Measurements from ENCODE around the gene FYB1.

DNA sequence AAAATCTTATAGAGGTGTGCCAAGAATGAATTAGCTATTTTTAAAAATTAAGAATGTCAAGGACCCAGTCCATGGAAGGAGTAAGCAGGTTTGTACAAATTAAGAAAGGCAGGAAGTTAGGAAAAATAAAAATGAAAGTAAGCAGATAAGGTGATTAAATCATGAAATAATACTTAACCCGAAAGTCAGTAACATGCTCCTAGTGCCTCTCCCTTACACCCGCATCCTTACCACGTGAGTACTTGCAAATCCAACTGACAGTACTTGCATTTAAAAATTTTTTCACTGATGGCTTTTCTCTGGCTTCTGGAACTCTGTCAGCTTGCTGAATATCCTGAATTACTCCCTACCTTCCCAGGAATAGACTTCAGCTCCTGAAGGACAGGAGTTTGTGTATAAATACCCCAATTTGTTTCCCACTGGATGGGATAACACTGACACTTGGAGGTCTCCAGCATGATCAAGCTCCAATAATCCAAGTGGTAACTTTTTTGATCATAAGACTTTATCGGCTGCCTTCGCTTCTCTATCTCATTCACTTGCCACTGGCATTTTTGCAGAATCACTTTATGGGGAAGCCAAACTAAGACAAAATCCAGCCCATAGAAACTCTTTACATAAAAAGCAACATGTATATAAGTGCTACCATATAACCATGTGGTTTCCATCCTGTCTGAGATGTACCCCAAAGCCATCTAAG, 103.6 kb downstream of the FYB1 start:
- TF ChIP-seq, protein P1, sequence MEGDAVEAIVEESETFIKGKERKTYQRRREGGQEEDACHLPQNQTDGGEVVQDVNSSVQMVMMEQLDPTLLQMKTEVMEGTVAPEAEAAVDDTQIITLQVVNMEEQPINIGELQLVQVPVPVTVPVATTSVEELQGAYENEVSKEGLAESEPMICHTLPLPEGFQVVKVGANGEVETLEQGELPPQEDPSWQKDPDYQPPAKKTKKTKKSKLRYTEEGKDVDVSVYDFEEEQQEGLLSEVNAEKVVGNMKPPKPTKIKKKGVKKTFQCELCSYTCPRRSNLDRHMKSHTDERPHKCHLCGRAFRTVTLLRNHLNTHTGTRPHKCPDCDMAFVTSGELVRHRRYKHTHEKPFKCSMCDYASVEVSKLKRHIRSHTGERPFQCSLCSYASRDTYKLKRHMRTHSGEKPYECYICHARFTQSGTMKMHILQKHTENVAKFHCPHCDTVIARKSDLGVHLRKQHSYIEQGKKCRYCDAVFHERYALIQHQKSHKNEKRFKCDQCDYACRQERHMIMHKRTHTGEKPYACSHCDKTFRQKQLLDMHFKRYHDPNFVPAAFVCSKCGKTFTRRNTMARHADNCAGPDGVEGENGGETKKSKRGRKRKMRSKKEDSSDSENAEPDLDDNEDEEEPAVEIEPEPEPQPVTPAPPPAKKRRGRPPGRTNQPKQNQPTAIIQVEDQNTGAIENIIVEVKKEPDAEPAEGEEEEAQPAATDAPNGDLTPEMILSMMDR (conservative IDR thresholded peaks at IDR 0.05; ENCODE audit: low read length), result no peak
- TF ChIP-seq EZH2phosphoT487 (IDR thresholded peaks at IDR 0.05; ENCODE audit: borderline replicate concordance, low read depth, low read length), result no peak
